IgD-negative memory B cell (primary cell): ENCODE results near the gene CD81. TPM values are rescaled to one million over a fixed set of nuclear protein-coding genes. Genes with fewer than 3 reads are reported as not detected.
A peak's percentile ranks its signal among the peaks of the same experiment; 100 is the strongest.

Source experiments
- H3K27ac Mint-ChIP-seq, 3 donors: one replicate each; pipeline ENCODE4 v1.8.0; 2020 to 2022; ENCODE audit warnings: mild to moderate bottlenecking in 3 of 3, mixed read lengths in 3 of 3, moderate library complexity in 1 of 3
- H3K27me3 Mint-ChIP-seq: one replicate; pipeline ENCODE4 v1.8.0; 2021; ENCODE audit warnings: mixed read lengths
- H3K36me3 Mint-ChIP-seq: one replicate; pipeline ENCODE4 v1.8.0; 2020; ENCODE audit warnings: mild to moderate bottlenecking, mixed read lengths
- H3K4me1 Mint-ChIP-seq, 3 donors: one replicate each; pipeline ENCODE4 v1.8.0; 2020 to 2022; ENCODE audit warnings: mixed read lengths in 3 of 3, mild to moderate bottlenecking in 1 of 3
- H3K4me3 Mint-ChIP-seq, 4 donors: one replicate each; pipeline ENCODE4 v1.8.0; 2020 to 2022; ENCODE audit warnings: mild to moderate bottlenecking in 4 of 4, mixed read lengths in 4 of 4, moderate library complexity in 3 of 4
- H3K9me3 Mint-ChIP-seq, 3 donors: one replicate each; pipeline ENCODE4 v1.8.0; 2020 to 2021; ENCODE audit warnings: mixed read lengths in 3 of 3, mild to moderate bottlenecking in 1 of 3
- polyA plus RNA-seq: library from polyadenylated mRNA; unstranded; fragments of 300-500 nt; fragmentation: Illumina TruSeq; gene quantifications from one replicate; pipeline ENCODE4 v1.2.3, GENCODE V29; 2021

The CD81 gene
- polyA plus RNA-seq, 1 donor from 2014 or later = 195 TPM

DNA sequence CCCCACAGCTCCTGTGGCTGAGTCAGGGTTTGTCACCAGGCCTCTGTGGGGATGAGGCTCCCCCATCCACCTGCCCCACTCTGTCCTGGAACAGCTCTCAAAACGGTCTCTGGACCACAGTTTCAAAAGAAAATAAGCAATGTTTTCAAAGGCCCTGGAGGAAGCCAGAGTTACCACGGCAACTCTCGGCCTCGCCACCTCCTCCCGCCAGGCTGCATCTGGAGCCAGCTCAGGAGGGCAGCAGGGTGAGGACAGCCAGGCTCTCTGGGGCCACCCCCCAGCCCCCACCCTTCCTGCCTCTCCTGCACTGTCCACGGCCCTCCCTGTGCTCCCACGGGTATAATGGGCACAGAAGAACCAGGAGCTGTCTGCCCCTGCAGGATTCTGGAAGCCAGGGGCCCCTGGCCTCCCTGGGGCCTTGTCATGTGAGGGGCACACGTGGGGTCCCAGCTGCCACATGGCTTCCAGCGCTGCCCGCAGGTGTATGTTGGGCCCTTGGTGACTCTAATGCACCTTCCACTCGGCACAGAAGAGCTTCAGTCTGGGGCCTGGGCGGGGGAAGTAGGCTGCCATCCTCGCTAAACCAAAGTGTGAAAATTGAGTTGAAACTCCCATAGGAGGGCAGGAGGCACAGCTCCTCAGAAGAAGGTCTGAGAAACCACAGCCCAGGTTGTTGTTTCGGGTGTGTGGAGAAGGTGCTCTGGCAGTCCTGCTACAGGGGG is 10.3 kb downstream of the CD81 start:
- H3K4me1 Mint-ChIP-seq = peaks cover 25 to 54% (median 50%) of the 10 kb centered on the region in 3 donors
- peak overlapping the region; percentile 73 to 89 (median 83) for H3K27ac Mint-ChIP-seq
- peak overlapping the region; percentile 85 to 96 (median 87) for H3K4me3 Mint-ChIP-seq
- H3K27me3 Mint-ChIP-seq = no peaks in the 10 kb centered on the region
- H3K36me3 Mint-ChIP-seq = no peaks in the 10 kb centered on the region
- H3K9me3 Mint-ChIP-seq = no peaks in the 10 kb centered on the region

GRCh38 chr11:2388431-2389376 is 11.6 kb downstream of the CD81 start:
- Mint-ChIP-seq H3K9me3 (no peaks in the 10 kb centered on the region), H3K4me3 (peak overlapping the region in 3 of 4 donors; percentile 70 to 90 (median 78)), H3K36me3 (no peaks in the 10 kb centered on the region)

GRCh38 chr11:2389377-2390026 is 12.4 kb downstream of the CD81 start:
- H3K9me3 Mint-ChIP-seq = no peaks in the 10 kb centered on the region
- H3K4me3 Mint-ChIP-seq = peak overlapping the region; percentile 13 to 91 (median 80)
- peak overlapping the region; percentile 84 to 90 (median 84) for H3K27ac Mint-ChIP-seq
- no peaks in the 10 kb centered on the region for H3K27me3 Mint-ChIP-seq
- H3K4me1 Mint-ChIP-seq = peaks cover 33 to 44% (median 42%) of the 10 kb centered on the region in 3 donors
- no peaks in the 10 kb centered on the region for H3K36me3 Mint-ChIP-seq

More at GRCh38 chr11:2388431-2389376, 11.6 kb downstream of the CD81 start:
- Mint-ChIP-seq H3K27ac (peak overlapping the region in 2 of 3 donors; percentile 84 to 90), H3K27me3 (no peaks in the 10 kb centered on the region), H3K4me1 (peaks cover 30 to 45% (median 44%) of the 10 kb centered on the region in 3 donors)

- peak overlapping the region in 3 of 4 donors; percentile 54 to 91 (median 70) for H3K4me3 Mint-ChIP-seq
- peak overlapping the region; percentile 84 to 90 (median 86) for H3K27ac Mint-ChIP-seq
- H3K4me1 Mint-ChIP-seq = peaks cover 36 to 45% (median 42%) of the 10 kb centered on the region in 3 donors
- H3K27me3 Mint-ChIP-seq = no peaks in the 10 kb centered on the region
- H3K9me3 Mint-ChIP-seq = no peaks in the 10 kb centered on the region
- H3K36me3 Mint-ChIP-seq = no peaks in the 10 kb centered on the region
Measured at GRCh38 chr11:2390091-2390724, 13.1 kb downstream of the CD81 start.

DNA sequence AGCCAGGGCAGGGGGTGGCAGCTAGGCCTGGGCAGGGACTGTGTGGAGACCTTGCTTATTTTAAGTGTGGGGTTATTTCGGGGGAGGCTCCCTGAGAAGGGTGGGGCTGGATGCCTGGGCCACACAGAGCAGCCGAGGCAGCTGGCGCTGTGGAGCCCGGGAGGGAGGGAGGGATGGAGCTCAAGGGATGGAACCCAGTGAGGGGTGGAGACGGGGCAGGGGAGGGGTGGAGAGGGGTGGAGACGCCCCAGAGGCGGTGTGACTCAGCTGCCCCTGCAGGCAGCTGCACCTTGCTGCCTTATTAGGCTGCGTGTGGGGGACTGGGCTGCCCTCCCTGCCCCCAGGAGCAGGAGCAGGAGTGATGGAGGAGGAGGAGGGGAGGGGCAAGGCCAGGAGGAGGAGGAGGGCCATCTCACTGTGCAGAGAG is 13.6 kb downstream of the CD81 start:
- Mint-ChIP-seq H3K4me1 (peaks cover 33 to 42% (median 39%) of the 10 kb centered on the region in 3 donors), H3K27ac (peak overlapping the region; percentile 35 to 90 (median 86))

GRCh38 chr11:2391181-2391975 is 14.3 kb downstream of the CD81 start:
- Mint-ChIP-seq H3K36me3 (no peaks in the 10 kb centered on the region), H3K4me3 (peak overlapping the region in 1 of 4 donors; percentile 52), H3K4me1 (peaks cover 29 to 39% (median 32%) of the 10 kb centered on the region in 3 donors), H3K9me3 (no peaks in the 10 kb centered on the region), H3K27ac (peak overlapping the region; percentile 10 to 51 (median 35)), H3K27me3 (no peaks in the 10 kb centered on the region)

More for the DNA sequence above, 13.6 kb downstream of the CD81 start:
- Mint-ChIP-seq H3K27me3 (no peaks in the 10 kb centered on the region), H3K36me3 (no peaks in the 10 kb centered on the region), H3K4me3 (peak overlapping the region in 3 of 4 donors; percentile 60 to 71 (median 70)), H3K9me3 (no peaks in the 10 kb centered on the region)

DNA sequence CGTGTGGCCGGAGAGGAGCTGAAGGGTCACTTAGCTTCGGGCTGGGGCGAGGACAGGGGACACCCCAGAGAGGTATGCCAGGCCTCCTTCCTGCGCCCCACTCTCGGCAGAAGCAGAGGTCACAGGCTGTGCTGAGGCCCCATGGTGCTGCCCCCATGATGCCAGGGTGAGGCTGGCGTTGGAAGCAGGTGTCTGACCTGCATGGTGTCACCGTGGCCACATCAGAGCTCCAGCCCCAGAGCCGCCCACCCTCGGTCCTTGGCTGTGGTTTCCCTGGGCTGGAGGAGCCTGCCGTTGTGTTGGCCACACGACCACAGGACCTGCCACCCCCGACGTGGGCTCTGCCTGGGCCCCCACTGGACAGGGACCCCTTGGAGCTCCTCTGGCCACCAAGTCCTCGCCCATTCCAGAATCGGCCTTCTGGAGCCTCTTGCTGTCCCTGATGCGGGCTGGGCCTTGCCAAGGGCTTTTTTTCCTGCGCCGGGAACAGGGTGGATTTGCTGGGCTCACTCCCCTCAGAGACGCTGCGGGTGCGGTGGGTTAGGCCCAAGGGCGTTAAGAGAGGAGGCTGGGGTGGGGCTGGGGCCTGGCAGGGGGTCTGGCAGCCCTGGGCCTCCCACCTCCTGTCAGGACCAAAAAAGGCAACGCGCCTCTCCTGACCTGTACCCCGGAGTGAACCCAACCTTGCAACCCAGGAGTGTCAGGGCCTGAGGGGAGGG is 15.3 kb downstream of the CD81 start:
- H3K9me3 Mint-ChIP-seq = no peaks in the 10 kb centered on the region

DNA sequence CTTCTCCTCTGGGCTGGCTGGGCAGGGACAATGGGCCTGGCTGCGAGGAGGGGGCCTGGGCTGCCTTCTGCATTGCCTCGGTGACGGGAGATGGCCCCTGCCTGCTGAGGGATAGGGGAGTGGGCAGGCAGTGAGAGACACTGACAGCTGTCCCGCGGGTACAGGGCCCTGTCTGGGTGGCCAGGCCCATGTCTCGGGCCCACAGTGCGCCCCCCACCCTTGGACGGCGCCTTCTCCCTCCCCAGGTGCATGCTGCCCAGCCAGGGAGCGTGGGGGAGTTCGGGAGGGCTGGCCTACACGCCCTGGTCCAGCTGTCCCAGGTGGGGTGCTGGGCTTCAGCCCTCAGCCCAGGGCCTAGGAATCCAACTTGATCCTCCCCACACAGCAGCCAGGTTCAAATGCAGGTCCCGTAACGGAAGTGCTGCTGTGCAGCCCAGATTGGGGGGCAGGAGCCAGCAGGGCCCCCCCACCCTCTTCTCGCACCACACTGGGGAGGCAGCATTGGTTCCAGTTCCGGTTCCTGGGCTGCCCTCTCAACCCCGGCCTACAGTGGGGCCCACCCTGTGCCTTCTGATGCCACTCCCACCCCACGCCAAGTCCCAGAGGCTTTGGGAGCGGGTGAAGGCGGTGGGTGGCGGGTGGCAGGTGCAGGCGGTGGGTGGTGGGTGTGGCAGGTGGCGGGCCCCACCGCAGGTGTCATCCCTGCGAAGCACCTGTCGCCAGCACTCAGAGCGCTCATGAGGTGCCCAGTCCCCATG is 16.2 kb downstream of the CD81 start:
- no peaks in the 10 kb centered on the region for H3K27me3 Mint-ChIP-seq
- no peaks in the 10 kb centered on the region for H3K9me3 Mint-ChIP-seq
- H3K27ac Mint-ChIP-seq = peak overlapping the region; percentile 73 to 99 (median 92)
- peak overlapping the region; percentile 30 to 92 (median 84) for H3K4me3 Mint-ChIP-seq
- H3K4me1 Mint-ChIP-seq = peaks cover 28 to 32% (median 29%) of the 10 kb centered on the region in 3 donors
- H3K36me3 Mint-ChIP-seq = no peaks in the 10 kb centered on the region

More for the DNA sequence above, 15.3 kb downstream of the CD81 start:
- H3K27ac Mint-ChIP-seq = peak overlapping the region in 1 of 3 donors; percentile 99
- no peaks in the 10 kb centered on the region for H3K27me3 Mint-ChIP-seq
- peaks cover 28 to 35% (median 29%) of the 10 kb centered on the region in 3 donors for H3K4me1 Mint-ChIP-seq
- no peaks in the 10 kb centered on the region for H3K36me3 Mint-ChIP-seq
- peak overlapping the region in 2 of 4 donors; percentile 83 to 85 for H3K4me3 Mint-ChIP-seq

DNA sequence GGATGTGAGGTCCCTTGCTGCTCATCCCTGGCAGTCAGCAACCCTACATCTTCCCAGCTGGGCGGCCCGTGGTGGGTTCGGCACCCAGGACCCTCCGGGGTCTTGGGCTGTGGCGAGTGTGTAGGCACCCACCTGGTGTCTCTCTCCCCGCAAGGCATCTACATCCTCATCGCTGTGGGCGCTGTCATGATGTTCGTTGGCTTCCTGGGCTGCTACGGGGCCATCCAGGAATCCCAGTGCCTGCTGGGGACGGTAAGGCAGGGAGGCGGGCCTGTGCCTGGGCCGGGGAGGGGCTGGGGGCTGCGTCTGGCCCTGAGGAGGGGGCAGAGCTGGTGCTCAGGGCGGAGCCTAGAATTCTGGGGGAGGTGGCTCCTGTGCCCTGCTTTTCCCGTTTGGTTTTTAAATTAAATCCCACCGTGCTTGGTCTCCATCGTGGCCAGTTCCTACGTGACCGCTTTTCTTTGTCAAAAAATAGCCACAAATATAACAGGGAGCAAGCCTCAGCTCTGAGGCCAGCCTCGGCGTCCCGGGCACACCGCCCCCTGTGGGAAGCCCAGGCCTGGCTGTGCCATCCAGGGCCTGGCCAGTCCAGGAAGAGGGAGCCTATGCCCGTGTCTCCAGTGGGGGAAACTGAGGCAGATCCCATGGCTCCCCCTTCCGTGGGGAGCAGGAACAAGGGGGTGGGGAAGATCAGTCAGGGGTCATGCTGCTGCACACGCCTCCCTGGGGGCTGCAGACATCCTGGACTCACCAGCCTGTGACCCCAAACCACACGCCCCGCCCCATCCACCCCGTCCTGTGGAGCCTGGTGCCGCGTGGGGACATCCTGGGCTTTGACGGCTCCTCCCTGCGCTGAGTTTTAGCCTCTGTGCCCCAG is 17.1 kb downstream of the CD81 start:
- Mint-ChIP-seq H3K27me3 (no peaks in the 10 kb centered on the region), H3K9me3 (no peaks in the 10 kb centered on the region), H3K27ac (peak overlapping the region; percentile 73 to 99 (median 92)), H3K4me1 (peaks cover 25 to 29% (median 28%) of the 10 kb centered on the region in 3 donors), H3K4me3 (peak overlapping the region; percentile 30 to 92 (median 88)), H3K36me3 (no peaks in the 10 kb centered on the region)

DNA sequence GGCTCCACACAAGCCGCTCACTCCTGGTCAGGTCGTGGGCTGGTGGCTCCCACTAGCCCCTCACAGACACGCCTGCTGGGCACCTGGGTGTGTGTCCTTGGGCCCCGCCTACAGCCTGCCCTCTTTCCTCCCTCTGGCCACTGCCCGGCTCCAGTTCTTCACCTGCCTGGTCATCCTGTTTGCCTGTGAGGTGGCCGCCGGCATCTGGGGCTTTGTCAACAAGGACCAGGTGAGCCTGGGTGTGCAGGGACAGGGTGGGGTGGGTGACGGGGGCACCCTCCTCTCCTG is 17.7 kb downstream of the CD81 start:
- Mint-ChIP-seq H3K27me3 (no peaks in the 10 kb centered on the region), H3K4me1 (peaks cover 21 to 25% (median 23%) of the 10 kb centered on the region in 3 donors), H3K9me3 (no peaks in the 10 kb centered on the region), H3K36me3 (no peaks in the 10 kb centered on the region), H3K27ac (peak overlapping the region; percentile 73 to 99 (median 92)), H3K4me3 (peak overlapping the region in 3 of 4 donors; percentile 86 to 92 (median 89))

- Mint-ChIP-seq H3K36me3 (no peaks in the 10 kb centered on the region), H3K27me3 (no peaks in the 10 kb centered on the region), H3K4me3 (peak overlapping the region in 3 of 4 donors; percentile 86 to 92 (median 89)), H3K9me3 (no peaks in the 10 kb centered on the region), H3K27ac (peak overlapping the region in 1 of 3 donors; percentile 99), H3K4me1 (peaks cover 16 to 22% (median 22%) of the 10 kb centered on the region in 3 donors)
Measured at GRCh38 chr11:2395211-2395730, 18.2 kb downstream of the CD81 start.
